B cell (primary cell): Measurements from ENCODE around the gene LSM5. TPM values are rescaled to one million over a fixed set of nuclear protein-coding genes. Genes with fewer than 3 reads are reported as not detected.

Source experiments
- ATAC-seq: fragments of 200-7000 bp; cut with Tn5 transposase; one replicate; pipeline ENCODE4 v1.10.0; 2021; ENCODE audit warnings: low read depth, mild to moderate bottlenecking, moderate number of reproducible peaks, moderate library complexity
- CTCF ChIA-PET: fragments of 350-600 bp; sonication (Branson Sonifier 250); formaldehyde crosslinking; loops from one replicate; lab custom pipeline; 2021; ENCODE audit warnings: antibody characterized with exemption, inconsistent platforms; lab: Charles Lee
- POLR2A ChIA-PET: fragments of 350-600 bp; sonication (Branson Sonifier 250); formaldehyde crosslinking; loops from one replicate; lab custom pipeline; 2021; ENCODE audit warnings: antibody characterized with exemption; lab: Charles Lee
- DNase-seq: peaks from one replicate; pipeline ENCODE4 v3.0.0; 2013
- H2AFZ ChIP-seq: 2 replicates; pipeline ENCODE4 v1.6.1; 2012; ENCODE audit warnings: mild to moderate bottlenecking, low read depth, low read length; ENCODE audit not compliant: insufficient read depth, poor library complexity, severe bottlenecking
- H3K27ac ChIP-seq, 2 donors: 1 replicate in 1 of 2; 2 replicates in 1 of 2; pipeline ENCODE4 v1.5.1; 2012 to 2013; ENCODE audit warnings: low read length in 2 of 2, mild to moderate bottlenecking in 2 of 2, moderate library complexity in 1 of 2
- H3K27me3 ChIP-seq, 4 experiments: fragments of 200-600 bp in 1 of 4; sonication (generic) in 1 of 4; replicated peaks in 1 of 4; 1 replicate in 2 of 4; 2 replicates in 2 of 4; pipeline versions ENCODE4 v1.6.1 to v1.7.0; 2013 to 2016; ENCODE audit warnings: low read length in 3 of 4, mild to moderate bottlenecking in 2 of 4, mixed read lengths in 1 of 4, moderate library complexity in 1 of 4; ENCODE audit not compliant: insufficient read depth in 4 of 4, control insufficient read depth in 3 of 4; ENCODE audit errors: control extremely low read depth in 1 of 4
- H3K36me3 ChIP-seq, 2 experiments: replicated peaks in 1 of 2; 1 replicate in 1 of 2; 2 replicates in 1 of 2; pipeline versions ENCODE4 v1.6.1 to v1.7.1; 2013; ENCODE audit warnings: low read length in 1 of 2; ENCODE audit not compliant: insufficient read depth in 2 of 2, control insufficient read depth in 1 of 2; ENCODE audit errors: control extremely low read depth in 1 of 2, extremely low read depth in 1 of 2
- H3K4me1 ChIP-seq, 2 donors: fragments of 200-600 bp in 1 of 2; sonication (generic) in 1 of 2; 1 replicate in 1 of 2; 2 replicates in 1 of 2; pipeline versions ENCODE4 v1.5.1 to v1.6.1; 2013 to 2017; ENCODE audit warnings: low read length in 2 of 2; ENCODE audit not compliant: control insufficient read depth in 2 of 2, insufficient read depth in 2 of 2
- H3K4me2 ChIP-seq: replicated peaks from 2 replicates; pipeline ENCODE3; 2012; ENCODE audit warnings: mild to moderate bottlenecking, low read depth, low read length; ENCODE audit not compliant: poor library complexity, severe bottlenecking
- H3K4me3 ChIP-seq, 5 experiments: fragments of 200-600 bp in 1 of 5; sonication (generic) in 1 of 5; 1 replicate in 3 of 5; 2 replicates in 2 of 5; pipeline versions ENCODE4 v1.5.1 to v1.7.0; 2011 to 2016; ENCODE audit warnings: low read length in 4 of 5, mild to moderate bottlenecking in 4 of 5, low read depth in 2 of 5, control low read depth in 1 of 5, moderate library complexity in 1 of 5; ENCODE audit not compliant: insufficient read depth in 1 of 5; ENCODE audit errors: control extremely low read depth in 1 of 5, extremely low read depth in 1 of 5
- H3K79me2 ChIP-seq: fragments of 200-600 bp; sonication (generic); one replicate; pipeline ENCODE4 v1.6.0; 2016; ENCODE audit warnings: low read length; ENCODE audit not compliant: control insufficient read depth, insufficient read depth
- H3K9ac ChIP-seq: fragments of 200-600 bp; sonication (generic); 2 replicates; pipeline ENCODE4 v1.6.1; 2017; ENCODE audit warnings: mild to moderate bottlenecking, low read length, moderate library complexity
- H3K9me3 ChIP-seq, 3 donors: one replicate each; pipeline versions ENCODE4 v1.6.1 to v1.7.1; 2013; ENCODE audit warnings: low read length in 2 of 3; ENCODE audit not compliant: control insufficient read depth in 2 of 3, insufficient read depth in 1 of 3; ENCODE audit errors: control extremely low read depth in 1 of 3
- H4K20me1 ChIP-seq: 2 replicates; pipeline ENCODE4 v1.6.0; 2012; ENCODE audit warnings: mild to moderate bottlenecking, low read length; ENCODE audit not compliant: insufficient read depth, control insufficient read depth, poor library complexity, severe bottlenecking
- H3K27ac Mint-ChIP-seq: one replicate; pipeline ENCODE4 v1.8.0; 2021; ENCODE audit warnings: mixed read lengths
- H3K27me3 Mint-ChIP-seq: one replicate; pipeline ENCODE4 v1.8.0; 2021; ENCODE audit warnings: mixed read lengths
- H3K4me1 Mint-ChIP-seq: one replicate; pipeline ENCODE4 v1.8.0; 2021; ENCODE audit warnings: mixed read lengths
- H3K4me3 Mint-ChIP-seq: one replicate; pipeline ENCODE4 v1.8.0; 2021; ENCODE audit warnings: mixed read lengths
- H3K9me3 Mint-ChIP-seq: one replicate; pipeline ENCODE4 v1.8.0; 2022; ENCODE audit warnings: mixed read lengths; ENCODE audit not compliant: insufficient read depth
- EZH2 ChIP-seq: IDR thresholded peaks from 2 replicates; pipeline ENCODE4 v1.6.1; 2012; ENCODE audit warnings: borderline replicate concordance, low read depth, mild to moderate bottlenecking, moderate library complexity, low read length; ENCODE audit not compliant: insufficient read depth, poor library complexity, severe bottlenecking
- WGBS: methylation state at CpG from one replicate; pipeline ENCODE4 v1.1.5; 2013; ENCODE audit warnings: missing lambda C conversion rate; ENCODE audit not compliant: insufficient coverage; 5-methylcytosine and 5-hydroxymethylcytosine counted together
- intact Hi-C: fragments of 100-400 bp; cut with micrococcal nuclease; formaldehyde crosslinking; loops from one replicate; pipeline ENCODE4 v1.10.0; 2022
- polyA plus RNA-seq: library from polyadenylated mRNA; depleted of rRNA; stranded (reverse); fragments of >200 nt; gene quantifications from 2 replicates; pipeline ENCODE4 v1.2.3, GENCODE V29; 2012
- total RNA-seq, 2 donors: library from RNA; stranded (reverse); fragments of 120-200 nt in 1 of 2; gene quantifications; 1 replicate in 1 of 2; 2 replicates in 1 of 2; pipeline versions ENCODE4 v1.2.3 to v1.2.4, GENCODE V29; 2013 to 2022
- TF ChIP-seq, protein P1 (sequence below): fragments of 200-600 bp; IDR thresholded peaks from one replicate; pipeline ENCODE4 v1.8.0; 2022; ENCODE audit warnings: antibody characterized with exemption, mild to moderate bottlenecking

The LSM5 gene
- total and polyA plus RNA-seq, 2 donors (not counting 1 experiment from before 2014, with no cell fraction given), result 11.8 to 34.7 TPM

DNA sequence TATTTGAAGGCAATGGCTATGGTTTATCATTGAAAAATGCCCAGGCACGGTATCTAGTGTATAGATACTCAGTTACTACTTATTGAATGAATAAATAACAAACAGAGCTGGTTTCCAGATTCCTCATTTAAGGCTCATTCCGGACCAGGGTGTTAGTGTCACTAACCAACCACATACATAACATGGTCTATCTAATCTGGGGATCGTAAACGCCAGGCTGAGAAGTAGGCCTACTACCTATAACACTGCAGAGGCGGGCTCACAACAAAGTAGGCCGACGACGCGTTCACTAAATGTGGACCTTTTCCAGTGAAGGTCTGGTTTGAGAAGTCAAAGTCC, 423 bp downstream of the LSM5 start:
- no peak for ATAC-seq
- Histone ChIP-seq H3K9me3 (no peaks in the 10 kb centered on the region), H4K20me1 (no peaks in the 10 kb centered on the region), H3K27ac (peak overlapping the region; percentile 78 to 87), H2AFZ (peak overlapping the region; percentile 87), H3K4me2 (peak overlapping the region; percentile 87), H3K9ac (peak overlapping the region; percentile 95), H3K4me1 (peaks cover 8 to 13% of the 10 kb centered on the region in 2 donors), H3K4me3 (peak overlapping the region; percentile 81 to 97 (median 91)), H3K27me3 (no peaks in the 10 kb centered on the region), H3K79me2 (peaks cover 12% of the 10 kb centered on the region), H3K36me3 (peaks cover 0 to 14% of the 10 kb centered on the region in 2 experiments)
- no peak for TF ChIP-seq EZH2
- TF ChIP-seq, protein P1, sequence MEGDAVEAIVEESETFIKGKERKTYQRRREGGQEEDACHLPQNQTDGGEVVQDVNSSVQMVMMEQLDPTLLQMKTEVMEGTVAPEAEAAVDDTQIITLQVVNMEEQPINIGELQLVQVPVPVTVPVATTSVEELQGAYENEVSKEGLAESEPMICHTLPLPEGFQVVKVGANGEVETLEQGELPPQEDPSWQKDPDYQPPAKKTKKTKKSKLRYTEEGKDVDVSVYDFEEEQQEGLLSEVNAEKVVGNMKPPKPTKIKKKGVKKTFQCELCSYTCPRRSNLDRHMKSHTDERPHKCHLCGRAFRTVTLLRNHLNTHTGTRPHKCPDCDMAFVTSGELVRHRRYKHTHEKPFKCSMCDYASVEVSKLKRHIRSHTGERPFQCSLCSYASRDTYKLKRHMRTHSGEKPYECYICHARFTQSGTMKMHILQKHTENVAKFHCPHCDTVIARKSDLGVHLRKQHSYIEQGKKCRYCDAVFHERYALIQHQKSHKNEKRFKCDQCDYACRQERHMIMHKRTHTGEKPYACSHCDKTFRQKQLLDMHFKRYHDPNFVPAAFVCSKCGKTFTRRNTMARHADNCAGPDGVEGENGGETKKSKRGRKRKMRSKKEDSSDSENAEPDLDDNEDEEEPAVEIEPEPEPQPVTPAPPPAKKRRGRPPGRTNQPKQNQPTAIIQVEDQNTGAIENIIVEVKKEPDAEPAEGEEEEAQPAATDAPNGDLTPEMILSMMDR, result no peak
- no peaks in the 10 kb centered on the region for H3K9me3 Mint-ChIP-seq
- ChIA-PET CTCF (interaction anchor here (1.0 to 1.8 kb wide), 3 partner anchors 10 to 619 kb away, joined by 3 to 7 read pairs (median 5); partner anchors contain the start of gene RP9), POLR2A (no interaction called here)
- H3K4me1 Mint-ChIP-seq, result peaks cover 27% of the 10 kb centered on the region
- intact Hi-C loops, result loop anchor here (1.0 to 10.0 kb wide), 5 partner anchors 235 to 1895 kb away; partner anchors contain the start of genes GARS1 and RP9
- H3K27me3 Mint-ChIP-seq, result no peaks in the 10 kb centered on the region
- H3K4me3 Mint-ChIP-seq, result peak overlapping the region; percentile 91
- 2% methylated on average over 8 of the region's 9 CpGs for WGBS
- DNase-seq, result no peak
- H3K27ac Mint-ChIP-seq, result peak overlapping the region; percentile 91

DNA sequence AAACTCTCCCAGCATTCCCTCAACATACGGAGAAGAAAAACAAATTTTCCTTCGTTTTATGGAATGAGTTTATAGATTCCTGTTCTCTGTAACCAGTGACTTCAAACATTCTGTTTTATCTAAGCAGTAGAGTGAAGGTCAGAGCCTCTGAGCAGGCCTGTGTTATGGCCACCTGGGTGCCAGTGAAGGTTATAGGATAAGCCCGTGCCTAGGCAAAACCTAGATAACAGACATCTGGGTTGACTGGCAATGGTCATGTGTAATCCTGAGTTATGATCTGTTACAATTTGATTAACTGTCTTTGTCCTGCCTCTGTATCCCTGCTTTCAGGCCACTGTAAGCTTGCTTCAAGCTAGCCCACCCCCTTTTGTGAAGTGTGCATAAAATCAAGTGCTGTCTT, 8.3 kb downstream of the LSM5 start:
- ATAC-seq (no peak), DNase-seq (no peak)
- no peaks in the 10 kb centered on the region for H4K20me1 ChIP-seq
- H2AFZ ChIP-seq, result no peak overlapping the region
- no peak overlapping the region for H3K4me3 ChIP-seq
- CTCF ChIA-PET, result no interaction called here
- H3K27ac Mint-ChIP-seq, result no peak overlapping the region
- intact Hi-C loops, result no loop called here
- no peaks in the 10 kb centered on the region for H3K4me1 ChIP-seq
- H3K27me3 Mint-ChIP-seq, result no peaks in the 10 kb centered on the region
- no peak overlapping the region for H3K4me3 Mint-ChIP-seq
- H3K9me3 ChIP-seq, result no peaks in the 10 kb centered on the region
- POLR2A ChIA-PET, result no interaction called here
- H3K36me3 ChIP-seq, result peaks cover 0 to 10% of the 10 kb centered on the region in 2 experiments
- H3K27ac ChIP-seq, result no peak overlapping the region
- H3K9me3 Mint-ChIP-seq, result no peaks in the 10 kb centered on the region
- TF ChIP-seq, protein P1, result no peak
- no peak for TF ChIP-seq EZH2
- no peak overlapping the region for H3K4me2 ChIP-seq
- H3K4me1 Mint-ChIP-seq, result no peaks in the 10 kb centered on the region
- 83% methylated on average over 1 of the region's 3 CpGs for WGBS
- no peaks in the 10 kb centered on the region for H3K27me3 ChIP-seq
- no peaks in the 10 kb centered on the region for H3K79me2 ChIP-seq
- no peak overlapping the region for H3K9ac ChIP-seq
